Measurements from ENCODE around the gene SMIM41.

Gene SMIM41

DNA sequence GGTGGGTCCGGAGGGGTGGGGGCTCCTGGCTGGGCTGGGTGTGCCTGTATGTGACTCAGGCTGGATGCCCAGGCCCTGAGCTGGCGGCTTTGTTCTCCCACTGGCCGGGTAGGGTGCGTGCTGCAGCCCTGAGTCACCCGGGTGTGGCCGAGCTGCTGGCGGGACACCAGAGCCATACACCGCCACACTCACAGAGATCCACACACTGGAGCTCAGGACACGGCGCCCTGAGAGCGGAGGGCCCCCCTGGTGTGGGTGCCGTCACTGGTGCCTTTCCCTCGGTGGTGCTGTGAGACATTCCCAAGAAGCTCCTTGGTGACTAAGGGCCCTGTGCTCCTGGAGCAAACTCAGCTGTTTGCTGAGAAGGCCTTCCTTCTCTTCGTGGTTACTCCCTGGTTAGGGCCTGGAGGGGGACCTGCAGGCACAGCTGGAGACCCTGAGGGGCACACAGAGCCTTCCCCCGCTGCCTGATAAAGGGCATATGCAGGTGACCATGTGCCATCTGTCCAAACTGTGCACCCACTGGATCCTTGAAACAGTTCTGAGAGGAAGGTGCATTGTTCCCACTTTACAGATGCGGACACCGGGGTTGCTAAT lies 68.0 kb downstream of the SMIM41 start:
- no peak for DNase-seq (ENCODE audit: low spot score)

DNA sequence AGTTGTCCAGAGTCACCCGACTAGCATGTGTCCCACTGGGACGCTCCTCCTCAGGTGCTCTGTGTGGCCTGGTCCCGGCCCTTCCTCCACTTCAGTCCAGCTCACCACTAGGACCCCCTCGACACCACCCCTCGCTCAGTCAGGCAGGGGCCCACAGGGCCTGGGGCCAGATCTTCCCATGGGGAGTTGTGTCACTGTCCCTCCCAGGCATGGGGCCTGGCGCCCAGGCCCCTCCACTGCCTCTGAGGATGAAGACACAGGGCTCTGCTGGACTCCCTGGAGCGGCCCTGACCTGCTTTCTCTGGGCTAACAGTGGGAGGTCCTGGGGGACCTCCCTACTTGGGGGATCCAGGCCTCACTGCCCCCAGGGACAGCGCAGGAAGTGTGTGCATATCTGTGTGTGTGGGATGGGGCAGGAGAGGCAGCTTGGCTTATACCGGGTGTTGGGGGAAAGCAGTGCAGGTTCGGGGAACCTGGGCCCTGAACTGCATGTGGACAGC lies 68.5 kb downstream of the SMIM41 start:
- no peak for DNase-seq (ENCODE audit: low spot score)

DNA sequence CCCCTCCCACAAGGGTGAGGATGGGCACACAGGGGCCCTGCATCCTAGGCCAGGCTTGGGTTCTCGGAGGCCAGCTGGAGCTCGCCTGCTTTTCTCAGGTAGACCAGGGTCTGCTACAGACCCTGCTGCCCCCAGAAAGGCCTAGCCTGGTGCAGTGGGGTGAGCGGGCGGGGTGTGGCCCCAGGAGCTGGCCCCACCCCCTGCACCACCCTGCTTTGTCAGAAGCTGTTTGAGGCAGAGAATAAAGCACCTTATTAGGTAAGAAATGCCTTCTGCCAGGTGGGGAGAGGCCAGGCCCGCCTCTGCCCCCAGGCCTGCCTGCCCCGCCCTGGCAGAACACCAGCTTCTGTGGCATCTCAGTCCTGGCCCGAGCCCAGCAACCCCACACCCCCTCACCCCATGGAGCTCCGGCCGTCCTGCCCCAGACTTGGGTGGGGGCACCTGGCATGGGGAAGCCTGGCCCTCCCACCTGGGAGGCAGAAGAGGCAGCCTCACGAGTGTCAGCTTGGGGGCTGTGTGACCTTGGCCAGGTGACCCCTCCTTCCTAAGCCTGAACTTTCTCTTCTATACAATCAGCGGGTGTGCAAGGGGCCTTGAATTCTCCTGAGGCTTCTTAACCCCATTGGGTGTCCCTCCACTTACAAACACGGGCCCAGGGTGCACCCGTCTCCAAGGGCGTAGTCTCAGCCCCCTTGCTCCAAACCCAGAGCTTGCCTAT lies 69.1 kb downstream of the SMIM41 start:
- DNase-seq (ENCODE audit: low spot score): no peak

DNA sequence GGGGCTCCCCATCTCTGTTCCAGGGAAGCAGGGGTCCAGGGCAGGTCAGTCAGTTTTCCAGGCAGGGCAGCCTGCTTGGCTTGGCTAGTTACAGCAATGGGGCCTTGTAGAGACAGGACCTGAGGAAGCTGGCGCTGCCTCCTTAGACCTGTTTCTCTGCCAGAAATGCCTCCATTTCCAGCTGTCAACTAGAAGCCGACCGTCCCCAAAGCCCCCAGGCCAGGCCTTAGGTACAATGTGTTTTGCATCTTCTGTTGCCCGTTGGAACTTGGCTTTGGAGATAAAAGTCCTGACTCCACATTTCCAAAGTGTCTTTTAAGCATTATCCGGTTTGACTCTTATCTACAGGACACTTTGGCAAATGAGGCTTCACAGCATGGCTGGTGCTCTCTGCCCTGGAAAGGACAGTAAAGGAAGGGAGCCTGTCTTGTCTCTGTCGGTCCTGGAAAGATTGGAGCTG lies 69.7 kb downstream of the SMIM41 start:
- DNase-seq (ENCODE audit: low spot score): no peak

DNA sequence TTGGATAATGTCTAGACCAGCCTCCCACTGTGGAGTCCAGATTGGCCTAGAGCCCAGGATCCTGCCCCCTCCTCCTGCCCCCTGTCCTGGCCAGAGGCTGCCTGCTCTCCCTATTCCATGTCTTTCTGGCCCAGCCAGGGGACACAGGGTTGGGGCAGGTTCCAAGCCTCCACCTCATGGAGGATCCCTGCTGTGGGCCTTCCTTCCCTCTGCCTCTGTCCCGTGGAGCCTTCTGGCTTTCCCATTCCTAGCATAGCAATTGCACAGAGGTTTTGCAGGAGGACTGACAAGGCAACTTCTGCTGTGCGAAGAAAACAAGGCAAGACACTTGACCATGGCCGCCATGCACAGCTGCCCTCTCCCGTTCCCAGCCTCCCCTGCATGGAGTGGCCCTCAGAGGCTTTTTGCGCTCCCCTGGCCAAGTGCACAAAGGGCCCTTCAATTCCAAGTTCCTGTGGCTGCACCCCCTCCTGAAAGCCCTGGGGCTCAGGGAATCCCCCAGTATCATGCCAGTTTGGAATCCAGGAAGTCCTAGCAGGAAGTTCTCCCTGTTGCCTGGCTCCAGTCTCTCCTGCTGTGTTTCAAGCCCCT lies 70.2 kb downstream of the SMIM41 start:
- no peak for DNase-seq (ENCODE audit: low spot score)

DNA sequence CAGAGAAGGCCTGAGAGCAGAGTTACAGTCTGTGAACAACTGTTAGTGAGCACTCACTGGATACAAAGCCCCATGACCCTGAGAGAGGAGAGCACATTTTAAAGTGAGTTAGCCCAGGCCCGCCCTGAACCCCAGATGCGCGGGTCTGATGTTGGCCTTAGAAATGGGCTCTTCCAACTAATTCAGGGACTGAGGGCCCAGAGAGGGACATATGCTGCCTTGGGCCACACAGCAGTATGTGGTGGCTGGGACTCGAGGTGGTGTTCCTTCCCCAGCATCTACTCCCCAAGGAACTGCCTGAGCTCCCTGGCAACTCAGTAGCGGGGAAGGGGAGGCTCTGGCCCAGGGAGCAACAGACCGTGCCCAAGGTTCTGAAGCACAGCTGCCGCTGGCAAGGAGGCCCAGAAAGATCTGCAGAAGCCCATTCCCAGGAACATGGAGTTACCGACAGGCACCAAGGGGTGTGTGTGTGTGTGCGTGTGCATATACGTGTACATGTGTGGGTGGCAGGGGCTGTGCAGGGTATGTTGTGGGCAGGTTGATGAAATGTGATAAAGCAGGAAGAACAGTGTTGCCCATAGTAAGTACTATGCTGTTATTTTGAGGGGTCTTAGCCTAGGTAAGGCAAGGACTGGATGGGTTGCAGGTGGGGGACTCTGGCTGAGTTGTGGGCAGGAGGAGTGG lies 71.8 kb downstream of the SMIM41 start:
- no peak for DNase-seq (ENCODE audit: low spot score)

DNA sequence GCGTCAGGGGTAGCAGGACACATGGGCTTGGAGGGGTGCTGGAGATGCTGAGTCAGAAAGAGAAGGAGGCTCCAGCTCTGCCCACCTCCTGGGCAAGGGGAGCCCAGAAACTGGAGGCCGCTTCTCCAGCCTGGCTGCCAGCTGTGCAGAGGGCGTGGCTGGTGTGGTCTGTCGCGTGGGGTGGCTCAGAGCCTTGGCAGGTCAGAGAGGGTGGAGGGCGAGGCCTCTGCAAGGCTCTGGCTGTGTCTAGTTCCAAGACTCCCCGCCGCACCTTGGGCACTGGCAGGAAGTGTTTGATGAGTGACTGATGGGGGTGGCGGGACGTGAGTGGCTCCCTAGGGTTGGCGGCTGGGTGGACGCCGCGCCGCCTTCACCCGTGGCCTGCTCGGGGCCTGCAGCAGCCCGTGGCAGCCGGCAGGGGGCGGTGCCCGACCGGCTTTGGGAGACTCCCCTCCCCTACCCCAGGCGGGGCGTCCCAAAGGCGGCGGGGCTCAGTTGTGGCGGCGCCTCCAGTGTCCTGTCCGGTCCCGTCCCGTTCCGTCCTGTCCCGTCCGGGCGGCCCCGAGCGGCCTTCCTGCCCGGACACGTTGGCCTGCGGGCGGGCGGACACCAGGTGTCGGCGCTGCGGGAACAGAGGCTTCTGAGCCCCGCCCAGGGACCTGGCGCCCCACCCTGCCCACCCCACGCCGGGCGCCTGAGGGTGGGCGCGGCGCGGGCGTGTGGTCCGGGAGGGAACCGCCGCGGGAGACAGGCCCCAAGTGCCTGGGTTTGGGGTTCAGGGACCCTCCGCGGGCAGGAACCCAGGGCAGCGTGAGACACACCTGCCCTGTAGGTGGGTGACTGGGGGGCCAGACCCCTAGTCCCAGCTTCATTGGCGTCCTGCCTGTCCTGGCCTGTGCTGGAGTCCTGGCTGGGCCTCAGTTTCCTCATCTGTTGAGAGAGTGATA lies 72.6 kb downstream of the SMIM41 start:
- DNase-seq (ENCODE audit: low spot score): peak; percentile 77

DNA sequence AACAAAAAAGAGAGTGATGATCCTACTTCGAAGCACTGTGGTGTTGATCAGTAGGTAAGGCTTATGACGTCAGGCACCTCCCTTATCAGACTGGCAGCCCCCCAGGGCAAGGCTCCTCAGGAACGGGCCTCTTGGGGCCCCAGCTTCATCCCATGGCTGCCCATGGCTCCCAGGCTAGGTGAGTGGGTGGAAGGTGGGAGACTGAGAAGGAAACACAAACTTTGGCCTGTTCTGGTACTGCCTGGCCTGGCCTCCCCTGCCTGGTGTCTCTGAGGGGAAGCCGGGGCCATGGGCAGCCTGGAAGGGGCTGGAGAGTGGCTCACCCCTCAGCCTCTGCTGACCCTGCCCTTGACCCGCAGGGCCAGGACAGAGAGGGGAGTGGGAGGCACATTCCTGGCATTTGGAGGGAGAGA lies 73.4 kb downstream of the SMIM41 start:
- no peak for DNase-seq (ENCODE audit: low spot score)

DNA sequence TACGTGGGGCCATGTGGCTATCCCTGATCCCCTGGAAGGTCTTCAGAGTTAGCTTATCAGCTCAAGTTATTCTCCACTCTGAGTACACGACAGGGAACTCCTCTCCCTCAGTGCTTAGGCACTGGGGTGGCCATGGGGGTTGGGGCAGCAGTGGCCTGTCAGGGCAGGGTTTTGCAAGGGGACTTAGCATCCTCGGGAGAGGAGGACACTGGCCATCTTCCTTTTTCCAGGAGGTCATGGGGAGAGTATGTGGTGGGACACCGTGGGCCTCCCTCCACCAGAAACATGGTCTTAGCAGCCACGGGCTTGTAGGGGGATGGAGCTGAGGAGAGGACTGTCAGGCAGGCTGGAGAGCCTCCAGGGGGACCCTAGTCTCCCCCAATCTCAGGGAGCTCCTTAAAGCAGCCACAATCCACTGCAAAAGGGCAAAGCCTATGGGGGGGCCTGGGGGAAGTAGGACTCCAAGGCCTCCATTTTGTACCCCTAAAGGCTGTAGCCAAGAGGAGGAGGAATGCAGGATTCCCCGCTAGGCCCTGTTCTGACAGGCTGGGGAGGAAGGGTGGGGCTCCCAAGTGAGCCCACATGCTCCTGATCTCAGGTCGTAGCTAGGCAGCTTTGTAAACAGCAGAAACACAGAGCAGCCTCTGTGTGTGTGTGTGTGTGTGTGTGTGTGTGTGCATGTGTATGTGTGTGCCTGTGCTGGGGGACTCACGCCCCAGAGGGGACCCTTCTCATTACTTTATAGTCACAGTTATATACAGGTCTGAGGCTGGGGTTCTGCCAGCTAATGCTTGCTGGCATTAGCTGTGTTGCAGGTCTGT lies 75.8 kb downstream of the SMIM41 start:
- DNase-seq (ENCODE audit: low spot score): peak; percentile 59

DNA sequence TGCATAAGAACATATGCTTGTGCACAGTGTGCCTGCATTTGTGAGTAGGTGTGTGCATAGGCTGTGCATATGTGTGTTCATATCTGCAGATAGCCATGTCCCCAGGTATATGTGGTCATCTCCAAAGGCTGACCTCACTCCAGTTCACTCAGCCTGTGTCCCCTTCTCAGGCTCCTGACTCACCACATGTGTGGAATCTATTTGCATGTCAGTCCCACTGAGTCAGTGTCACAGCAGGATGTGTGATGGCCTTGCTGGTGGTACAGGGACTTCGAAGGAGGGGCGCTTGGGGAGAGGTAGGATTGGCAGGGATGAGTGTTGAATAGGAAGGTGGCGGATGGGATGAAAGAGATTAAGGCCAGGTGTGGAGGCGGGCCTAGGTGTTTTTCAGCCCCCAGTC lies 76.8 kb downstream of the SMIM41 start:
- no peak for DNase-seq (ENCODE audit: low spot score)

DNA sequence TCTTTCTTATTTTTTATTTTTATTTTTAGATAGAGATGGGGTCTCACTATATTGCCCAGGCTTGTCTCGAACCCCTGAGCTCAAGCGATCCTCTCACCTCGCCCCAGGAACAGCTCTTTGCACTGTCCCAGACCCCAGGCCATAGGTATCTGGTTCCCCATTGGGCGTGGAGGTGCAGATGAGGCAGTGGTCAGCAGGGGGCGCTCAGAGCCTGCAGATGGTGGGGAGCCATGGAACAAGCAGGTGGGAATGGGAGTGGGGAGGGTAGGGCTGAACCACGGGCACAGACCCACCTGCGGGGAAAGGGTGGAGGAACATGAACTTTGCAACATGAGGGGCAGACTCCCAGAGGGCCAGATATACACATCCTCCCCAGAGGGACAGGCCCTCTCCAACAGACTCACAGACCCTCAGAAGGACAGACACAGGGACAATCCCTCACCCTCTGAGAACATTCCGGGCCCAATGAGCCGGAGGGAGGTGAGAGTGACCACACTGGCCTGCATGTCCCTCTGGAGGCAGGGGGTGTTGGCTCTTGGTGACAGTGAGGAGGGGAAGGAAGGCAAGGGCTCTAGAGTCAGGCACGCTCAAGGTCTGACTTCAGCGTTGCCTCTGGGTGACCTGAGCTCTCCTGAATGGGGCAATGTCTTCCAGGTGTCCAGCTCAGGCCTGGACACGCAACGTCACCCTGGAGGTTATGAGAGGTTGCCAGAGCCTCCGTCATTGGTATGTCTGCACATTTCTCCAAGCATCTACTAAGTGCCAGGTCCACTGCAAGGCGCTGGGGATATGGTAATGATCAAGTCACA lies 77.5 kb downstream of the SMIM41 start:
- DNase-seq (ENCODE audit: low spot score): peak; percentile 67

DNA sequence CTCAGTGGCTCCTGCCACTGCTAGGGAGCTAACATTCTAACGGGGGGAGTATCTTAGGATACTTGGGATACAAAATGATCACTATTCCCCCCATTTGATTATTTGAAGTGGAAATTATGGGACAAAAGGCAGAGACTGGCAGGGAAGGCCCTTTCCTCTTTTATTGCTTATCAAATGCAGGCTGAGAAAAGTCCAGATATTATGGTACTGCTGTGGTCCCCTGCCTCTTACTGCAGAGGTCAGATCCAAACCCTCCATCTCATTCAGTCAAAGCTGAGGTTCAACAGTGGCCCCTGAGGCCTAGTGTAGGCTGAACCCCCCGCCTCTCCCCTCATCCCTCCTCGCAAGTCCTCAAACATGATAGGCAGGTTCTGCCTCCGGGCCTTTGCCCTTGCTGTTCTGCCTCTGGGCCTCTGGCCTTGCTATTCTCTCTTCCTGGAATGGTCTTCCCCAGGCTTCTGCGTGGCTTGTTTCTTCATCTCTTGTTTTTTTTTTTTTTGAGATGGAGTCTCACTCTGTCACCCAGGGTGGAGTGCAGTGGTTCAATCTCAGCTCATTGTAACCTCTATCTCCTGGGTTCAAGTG lies 78.2 kb downstream of the SMIM41 start:
- DNase-seq (ENCODE audit: low spot score): no peak
